Small intestine (tissue), 7 donors: ENCODE data around the gene GALNT15. TPM values are rescaled to one million over a fixed set of nuclear protein-coding genes. Genes with fewer than 3 reads are reported as not detected.
A peak's percentile ranks its signal among the peaks of the same experiment; 100 is the strongest.

Experiments used
- DNase-seq, 2 donors: peaks; one replicate each; pipeline versions ENCODE4 v3.0.0 to v3.0.0-alpha.2; 2013
- FAIRE-seq: peaks from 2 replicates; lab custom pipeline; 2012; peaks lifted over from hg19 to GRCh38; lab: Jason Lieb, UNC
- H3K27ac ChIP-seq, 3 donors: one replicate each; pipeline ENCODE4 v1.5.1; 2013; ENCODE audit warnings: low read length in 2 of 3, mild to moderate bottlenecking in 2 of 3, control low read depth in 1 of 3, inconsistent platforms in 1 of 3, low read depth in 1 of 3, moderate library complexity in 1 of 3
- H3K27me3 ChIP-seq, 3 donors: one replicate each; pipeline ENCODE4 v1.6.1; 2013; ENCODE audit warnings: low read length in 3 of 3, inconsistent platforms in 1 of 3; ENCODE audit not compliant: control insufficient read depth in 3 of 3, insufficient read depth in 3 of 3
- H3K36me3 ChIP-seq, 3 donors: one replicate each; pipeline ENCODE4 v1.6.1; 2013; ENCODE audit warnings: low read length in 3 of 3, inconsistent platforms in 1 of 3, low read depth in 1 of 3, mild to moderate bottlenecking in 1 of 3, moderate library complexity in 1 of 3; ENCODE audit not compliant: control insufficient read depth in 3 of 3, insufficient read depth in 2 of 3
- H3K4me1 ChIP-seq, 3 donors: one replicate each; pipeline ENCODE4 v1.6.1; 2013; ENCODE audit warnings: low read length in 2 of 3, inconsistent platforms in 1 of 3, low read depth in 1 of 3, mild to moderate bottlenecking in 1 of 3, moderate library complexity in 1 of 3; ENCODE audit not compliant: control insufficient read depth in 3 of 3, insufficient read depth in 2 of 3
- H3K4me3 ChIP-seq, 3 donors: one replicate each; pipeline ENCODE4 v1.5.1; 2013; ENCODE audit warnings: low read length in 3 of 3, control low read depth in 1 of 3, inconsistent platforms in 1 of 3, low read depth in 1 of 3, mild to moderate bottlenecking in 1 of 3, moderate library complexity in 1 of 3
- H3K9me3 ChIP-seq, 2 donors: one replicate each; pipeline ENCODE4 v1.6.1; 2013; ENCODE audit warnings: low read depth in 1 of 2, low read length in 1 of 2; ENCODE audit not compliant: control insufficient read depth in 2 of 2, insufficient read depth in 1 of 2
- WGBS, 3 donors: extraction: QIAGEN DNeasy Blood & Tissue Kit; methylation state at CpG; one replicate each; pipeline ENCODE4 v1.1.7; 2013; 5-methylcytosine and 5-hydroxymethylcytosine counted together
- polyA plus RNA-seq, 4 donors: library from polyadenylated mRNA; stranded (reverse) in 3 of 4; unstranded in 1 of 4; fragments of 200-250 nt in 3 of 4; fragments of 120-200 nt in 1 of 4; gene quantifications; one replicate each; pipeline versions ENCODE4 v1.2.1 to v1.2.3, GENCODE V29; 2013
- donor health status: healthy with polysubstance abuse.
- donor health status: control.
- donor health status: control.
- donor health status: Bipolar disorder and iron deficiency.
- donor health status: healthy.

The GALNT15 gene
- polyA plus RNA-seq, 4 donors: 0.41 to 29.5 (median 0.88) TPM

GRCh38 chr3:16265455-16265786, 90.9 kb downstream of the GALNT15 start:
- Histone ChIP-seq H3K36me3 (peaks cover 0 to 8% (median 0%) of the 10 kb centered on the region in 3 donors), H3K4me1 (peaks cover 5 to 10% (median 7%) of the 10 kb centered on the region in 3 donors), H3K9me3 (no peaks in the 10 kb centered on the region), H3K27me3 (no peaks in the 10 kb centered on the region), H3K4me3 (peak overlapping the region; percentile 78 to 98 (median 94)), H3K27ac (peak overlapping the region; percentile 98 to 99 (median 99))
- FAIRE-seq (no peak), DNase-seq (no peak)
- WGBS, 3 donors: 0% methylated on average over 6 of the region's 6 CpGs

DNA sequence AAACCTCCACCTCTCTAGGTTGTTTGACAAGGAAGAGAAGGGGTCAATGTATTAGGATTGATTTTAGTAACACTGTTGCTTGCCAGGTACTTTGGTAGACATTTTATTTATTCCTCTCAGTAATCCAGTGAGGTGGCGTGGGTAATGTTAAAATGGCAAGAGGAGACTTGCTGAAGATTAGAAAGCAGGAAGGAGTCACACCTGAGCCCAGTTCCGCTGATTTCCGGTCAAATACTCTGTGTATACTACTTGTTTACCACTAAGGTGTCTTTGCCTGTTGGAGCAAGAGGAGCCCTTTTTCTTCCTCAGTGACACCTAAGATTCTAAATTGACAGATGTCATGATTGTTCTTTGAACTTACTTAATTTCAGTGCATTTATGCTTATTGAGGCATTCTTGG, 92.2 kb downstream of the GALNT15 start:
- peaks cover 0 to 7% (median 5%) of the 10 kb centered on the region in 3 donors for H3K36me3 ChIP-seq
- peak overlapping the region in 2 of 3 donors; percentile 45 to 94 for H3K4me3 ChIP-seq
- peak in 1 of 2 donors; percentile 18 for DNase-seq
- peak overlapping the region in 2 of 3 donors; percentile 30 to 57 for H3K27ac ChIP-seq
- 64 to 81% (median 73%) methylated on average over 3 of the region's 3 CpGs for WGBS, 3 donors
- FAIRE-seq: no peak
- peaks cover 5 to 10% (median 7%) of the 10 kb centered on the region in 3 donors for H3K4me1 ChIP-seq
- H3K9me3 ChIP-seq: no peaks in the 10 kb centered on the region
- H3K27me3 ChIP-seq: no peaks in the 10 kb centered on the region

DNA sequence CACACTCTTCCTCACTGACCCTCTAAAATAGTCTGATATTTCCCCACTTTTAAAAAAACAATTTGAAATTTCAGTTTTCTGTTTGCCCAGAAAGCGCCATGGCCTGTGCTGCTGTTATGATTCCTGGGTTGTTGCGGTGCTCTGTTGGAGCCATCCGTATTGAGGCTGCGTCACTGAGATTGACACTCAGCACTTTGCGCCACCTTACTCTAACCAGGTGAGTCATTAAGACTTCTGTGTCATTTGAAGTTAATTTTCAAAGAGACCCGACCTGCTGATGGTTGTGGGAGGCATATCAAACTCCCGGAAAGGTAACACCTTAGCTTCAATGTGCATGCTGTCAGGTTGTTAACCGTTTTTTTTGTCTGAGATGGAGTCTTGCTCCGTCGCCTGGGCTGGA, 96.4 kb downstream of the GALNT15 start:
- FAIRE-seq: no peak
- WGBS, 3 donors: 93 to 94% (median 93%) methylated on average over 10 of the region's 10 CpGs
- no peak for DNase-seq
- H3K9me3 ChIP-seq: no peaks in the 10 kb centered on the region
- no peak overlapping the region for H3K27ac ChIP-seq
- H3K4me3 ChIP-seq: no peak overlapping the region
- peaks cover 0 to 16% (median 6%) of the 10 kb centered on the region in 3 donors for H3K36me3 ChIP-seq
- H3K4me1 ChIP-seq: peaks cover 0 to 10% (median 7%) of the 10 kb centered on the region in 3 donors
- H3K27me3 ChIP-seq: no peaks in the 10 kb centered on the region

- H3K4me1 ChIP-seq: peaks cover 0 to 1% (median 0%) of the 10 kb centered on the region in 3 donors
- no peaks in the 10 kb centered on the region for H3K27me3 ChIP-seq
- peaks cover 0 to 21% (median 8%) of the 10 kb centered on the region in 3 donors for H3K36me3 ChIP-seq
- DNase-seq: no peak
- no peak for FAIRE-seq
- no peak overlapping the region for H3K4me3 ChIP-seq
- no peaks in the 10 kb centered on the region for H3K9me3 ChIP-seq
- 87 to 95% (median 89%) methylated on average over 1 of the region's 1 CpG for WGBS, 3 donors
- H3K27ac ChIP-seq: no peak overlapping the region
Observed at GRCh38 chr3:16272588-16272987, 98.1 kb downstream of the GALNT15 start.

- Histone ChIP-seq H3K27me3 (no peaks in the 10 kb centered on the region), H3K27ac (no peak overlapping the region), H3K4me1 (no peaks in the 10 kb centered on the region), H3K4me3 (no peak overlapping the region), H3K36me3 (peaks cover 0 to 23% (median 12%) of the 10 kb centered on the region in 3 donors), H3K9me3 (no peaks in the 10 kb centered on the region)
- WGBS, 3 donors: 94 to 98% (median 98%) methylated on average over 2 of the region's 2 CpGs
- DNase-seq (no peak), FAIRE-seq (no peak)
Observed at GRCh38 chr3:16273867-16274266, 99.4 kb downstream of the GALNT15 start.

GRCh38 chr3:16277471-16277870, 103.0 kb downstream of the GALNT15 start:
- H3K27ac ChIP-seq: no peak overlapping the region
- no peak for FAIRE-seq

GRCh38 chr3:16279010-16279801, 104.7 kb downstream of the GALNT15 start:
- Histone ChIP-seq H3K4me1 (no peaks in the 10 kb centered on the region), H3K4me3 (no peak overlapping the region), H3K36me3 (peaks cover 2 to 21% (median 12%) of the 10 kb centered on the region in 3 donors), H3K9me3 (no peaks in the 10 kb centered on the region), H3K27ac (no peak overlapping the region), H3K27me3 (no peaks in the 10 kb centered on the region)
- 83 to 98% (median 93%) methylated on average over 3 of the region's 3 CpGs for WGBS, 3 donors
- no peak for DNase-seq
- FAIRE-seq: no peak

More at GRCh38 chr3:16277471-16277870, 103.0 kb downstream of the GALNT15 start:
- H3K36me3 ChIP-seq: peaks cover 2 to 25% (median 9%) of the 10 kb centered on the region in 3 donors
- DNase-seq: no peak
- no peaks in the 10 kb centered on the region for H3K27me3 ChIP-seq
- no peaks in the 10 kb centered on the region for H3K9me3 ChIP-seq
- H3K4me1 ChIP-seq: no peaks in the 10 kb centered on the region
- H3K4me3 ChIP-seq: no peak overlapping the region
- 71 to 96% (median 77%) methylated on average over 3 of the region's 3 CpGs for WGBS, 3 donors

DNA sequence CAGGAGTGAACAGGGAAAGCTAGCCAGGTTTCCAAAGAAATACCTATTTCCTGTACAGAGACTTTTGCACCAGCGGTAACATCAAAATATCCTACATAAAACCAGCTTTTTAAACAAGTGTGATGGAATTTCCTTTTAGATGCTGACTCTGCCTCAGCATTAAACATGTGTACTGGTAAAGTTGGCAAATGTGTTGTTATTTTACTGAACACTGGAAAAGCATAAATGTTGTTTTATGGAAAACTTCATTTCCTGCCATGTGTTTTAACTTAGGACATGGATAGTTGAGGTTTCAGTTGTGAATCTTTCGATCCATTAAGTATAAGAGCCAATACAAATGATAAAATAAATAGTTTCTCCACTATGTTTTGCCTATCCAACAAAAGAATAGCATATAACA, 106.2 kb downstream of the GALNT15 start:
- Histone ChIP-seq H3K4me1 (no peaks in the 10 kb centered on the region), H3K4me3 (no peak overlapping the region), H3K27me3 (no peaks in the 10 kb centered on the region), H3K27ac (no peak overlapping the region), H3K36me3 (peaks cover 2 to 18% (median 15%) of the 10 kb centered on the region in 3 donors), H3K9me3 (no peaks in the 10 kb centered on the region)
- DNase-seq (no peak), FAIRE-seq (no peak)
- 91 to 98% (median 95%) methylated on average over 2 of the region's 2 CpGs for WGBS, 3 donors
